ENCODE results near the gene TDG. TPM values are rescaled to one million over a fixed set of nuclear protein-coding genes. Genes with fewer than 3 reads are reported as not detected.

The TDG gene
- total RNA-seq, 2 donors from 2014 or later = 53.4 to 58.1 TPM

- H3K9me3 Mint-ChIP-seq = no peaks in the 10 kb centered on the region
- TF ChIP-seq CTCF (conservative IDR thresholded peaks at IDR 0.05) = no peak
- no peaks in the 10 kb centered on the region for H3K27me3 ChIP-seq (ENCODE audit: control insufficient read depth, insufficient read depth, low read length, poor library complexity, severe bottlenecking)
- H3K36me3 Mint-ChIP-seq (ENCODE audit: low read depth) = peaks cover 88% of the 10 kb centered on the region
- DNase-seq = no peak
- H3K9me3 ChIP-seq (ENCODE audit: control insufficient read depth, low read length) = no peaks in the 10 kb centered on the region
- H3K27ac ChIP-seq (ENCODE audit: low read depth, low read length) = no peak overlapping the region
- H3K27me3 Mint-ChIP-seq (ENCODE audit: insufficient read depth) = no peaks in the 10 kb centered on the region
- no peak overlapping the region for H3K4me3 ChIP-seq (ENCODE audit: low read length)
- H3K9ac ChIP-seq (ENCODE audit: extremely low read depth, low read length, poor library complexity, severe bottlenecking) = no peak overlapping the region
- H3K4me3 Mint-ChIP-seq = no peak overlapping the region
- WGBS, 2 experiments (ENCODE audit: insufficient coverage in 1 of 2, insufficient read length in 1 of 2) = 88 to 91% methylated on average over 3 to 7 of the region's 7 CpGs
- peaks cover 98% of the 10 kb centered on the region for H3K36me3 ChIP-seq (ENCODE audit: control insufficient read depth, insufficient read depth, low read length)
- no peaks in the 10 kb centered on the region for H3K4me1 Mint-ChIP-seq
- H3K27ac Mint-ChIP-seq = no peak overlapping the region
- no peaks in the 10 kb centered on the region for H3K4me1 ChIP-seq (ENCODE audit: control insufficient read depth, insufficient read depth, low read length)
These were observed 17.7 kb upstream of the TDG start for GRCh38 chr12:103947871-103948555.

- no peaks in the 10 kb centered on the region for H3K4me1 ChIP-seq (ENCODE audit: control insufficient read depth, insufficient read depth, low read length)
- Mint-ChIP-seq H3K36me3 (ENCODE audit: low read depth) (peaks cover 85% of the 10 kb centered on the region), H3K27ac (no peak overlapping the region), H3K27me3 (ENCODE audit: insufficient read depth) (no peaks in the 10 kb centered on the region), H3K9me3 (no peaks in the 10 kb centered on the region), H3K4me3 (no peak overlapping the region), H3K4me1 (no peaks in the 10 kb centered on the region)
- no peak overlapping the region for H3K9ac ChIP-seq (ENCODE audit: extremely low read depth, low read length, poor library complexity, severe bottlenecking)
- 84 to 85% methylated on average over 8 to 13 of the region's 13 CpGs for WGBS, 2 experiments (ENCODE audit: insufficient coverage in 1 of 2, insufficient read length in 1 of 2)
- peaks cover 98% of the 10 kb centered on the region for H3K36me3 ChIP-seq (ENCODE audit: control insufficient read depth, insufficient read depth, low read length)
- no peaks in the 10 kb centered on the region for H3K27me3 ChIP-seq (ENCODE audit: control insufficient read depth, insufficient read depth, low read length, poor library complexity, severe bottlenecking)
- TF ChIP-seq CTCF (conservative IDR thresholded peaks at IDR 0.05) = no peak
- DNase-seq = no peak
- H3K4me3 ChIP-seq (ENCODE audit: low read length) = no peak overlapping the region
- no peaks in the 10 kb centered on the region for H3K9me3 ChIP-seq (ENCODE audit: control insufficient read depth, low read length)
- no peak overlapping the region for H3K27ac ChIP-seq (ENCODE audit: low read depth, low read length)
These were observed 16.8 kb upstream of the TDG start for GRCh38 chr12:103948746-103949406.

- Histone ChIP-seq H3K9me3 (ENCODE audit: control insufficient read depth, low read length) (no peaks in the 10 kb centered on the region), H3K9ac (ENCODE audit: extremely low read depth, low read length, poor library complexity, severe bottlenecking) (no peak overlapping the region), H3K27ac (ENCODE audit: low read depth, low read length) (no peak overlapping the region), H3K27me3 (ENCODE audit: control insufficient read depth, insufficient read depth, low read length, poor library complexity, severe bottlenecking) (no peaks in the 10 kb centered on the region), H3K4me1 (ENCODE audit: control insufficient read depth, insufficient read depth, low read length) (no peaks in the 10 kb centered on the region), H3K36me3 (ENCODE audit: control insufficient read depth, insufficient read depth, low read length) (peaks cover 72% of the 10 kb centered on the region), H3K4me3 (ENCODE audit: low read length) (no peak overlapping the region)
- Mint-ChIP-seq H3K9me3 (no peaks in the 10 kb centered on the region), H3K4me1 (peaks cover 10% of the 10 kb centered on the region), H3K36me3 (ENCODE audit: low read depth) (peaks cover 54% of the 10 kb centered on the region), H3K4me3 (no peak overlapping the region), H3K27me3 (ENCODE audit: insufficient read depth) (no peaks in the 10 kb centered on the region), H3K27ac (no peak overlapping the region)
- no peak for TF ChIP-seq CTCF (conservative IDR thresholded peaks at IDR 0.05)
- no peak for DNase-seq
- no CpG with 5 or more reads among the region's 1 CpG for WGBS, 2 experiments (ENCODE audit: insufficient coverage in 1 of 2, insufficient read length in 1 of 2)
These were observed 13.2 kb upstream of the TDG start for GRCh38 chr12:103952497-103952896.
